B cell (primary cell): ENCODE data around the gene SLCO3A1. TPM values are rescaled to one million over a fixed set of nuclear protein-coding genes. Genes with fewer than 3 reads are reported as not detected.

Experiments
- ATAC-seq: fragments of 200-7000 bp; cut with Tn5 transposase; one replicate; pipeline ENCODE4 v1.10.0; 2021; ENCODE audit warnings: low read depth, mild to moderate bottlenecking, moderate number of reproducible peaks, moderate library complexity
- CTCF ChIA-PET: fragments of 350-600 bp; sonication (Branson Sonifier 250); formaldehyde crosslinking; loops from one replicate; lab custom pipeline; 2021; ENCODE audit warnings: antibody characterized with exemption, inconsistent platforms; lab: Charles Lee
- POLR2A ChIA-PET: fragments of 350-600 bp; sonication (Branson Sonifier 250); formaldehyde crosslinking; loops from one replicate; lab custom pipeline; 2021; ENCODE audit warnings: antibody characterized with exemption; lab: Charles Lee
- DNase-seq: peaks from one replicate; pipeline ENCODE4 v3.0.0; 2013
- H2AFZ ChIP-seq: 2 replicates; pipeline ENCODE4 v1.6.1; 2012; ENCODE audit warnings: mild to moderate bottlenecking, low read depth, low read length; ENCODE audit not compliant: insufficient read depth, poor library complexity, severe bottlenecking
- H3K27ac ChIP-seq, 2 donors: 1 replicate in 1 of 2; 2 replicates in 1 of 2; pipeline ENCODE4 v1.5.1; 2012 to 2013; ENCODE audit warnings: low read length in 2 of 2, mild to moderate bottlenecking in 2 of 2, moderate library complexity in 1 of 2
- H3K27me3 ChIP-seq, 4 experiments: fragments of 200-600 bp in 1 of 4; sonication (generic) in 1 of 4; replicated peaks in 1 of 4; 1 replicate in 2 of 4; 2 replicates in 2 of 4; pipeline versions ENCODE4 v1.6.1 to v1.7.0; 2013 to 2016; ENCODE audit warnings: low read length in 3 of 4, mild to moderate bottlenecking in 2 of 4, mixed read lengths in 1 of 4, moderate library complexity in 1 of 4; ENCODE audit not compliant: insufficient read depth in 4 of 4, control insufficient read depth in 3 of 4; ENCODE audit errors: control extremely low read depth in 1 of 4
- H3K36me3 ChIP-seq, 2 experiments: replicated peaks in 1 of 2; 1 replicate in 1 of 2; 2 replicates in 1 of 2; pipeline versions ENCODE4 v1.6.1 to v1.7.1; 2013; ENCODE audit warnings: low read length in 1 of 2; ENCODE audit not compliant: insufficient read depth in 2 of 2, control insufficient read depth in 1 of 2; ENCODE audit errors: control extremely low read depth in 1 of 2, extremely low read depth in 1 of 2
- H3K4me1 ChIP-seq, 2 donors: fragments of 200-600 bp in 1 of 2; sonication (generic) in 1 of 2; 1 replicate in 1 of 2; 2 replicates in 1 of 2; pipeline versions ENCODE4 v1.5.1 to v1.6.1; 2013 to 2017; ENCODE audit warnings: low read length in 2 of 2; ENCODE audit not compliant: control insufficient read depth in 2 of 2, insufficient read depth in 2 of 2
- H3K4me2 ChIP-seq: replicated peaks from 2 replicates; pipeline ENCODE3; 2012; ENCODE audit warnings: mild to moderate bottlenecking, low read depth, low read length; ENCODE audit not compliant: poor library complexity, severe bottlenecking
- H3K4me3 ChIP-seq, 5 experiments: fragments of 200-600 bp in 1 of 5; sonication (generic) in 1 of 5; 1 replicate in 3 of 5; 2 replicates in 2 of 5; pipeline versions ENCODE4 v1.5.1 to v1.7.0; 2011 to 2016; ENCODE audit warnings: low read length in 4 of 5, mild to moderate bottlenecking in 4 of 5, low read depth in 2 of 5, control low read depth in 1 of 5, moderate library complexity in 1 of 5; ENCODE audit not compliant: insufficient read depth in 1 of 5; ENCODE audit errors: control extremely low read depth in 1 of 5, extremely low read depth in 1 of 5
- H3K79me2 ChIP-seq: fragments of 200-600 bp; sonication (generic); one replicate; pipeline ENCODE4 v1.6.0; 2016; ENCODE audit warnings: low read length; ENCODE audit not compliant: control insufficient read depth, insufficient read depth
- H3K9ac ChIP-seq: fragments of 200-600 bp; sonication (generic); 2 replicates; pipeline ENCODE4 v1.6.1; 2017; ENCODE audit warnings: mild to moderate bottlenecking, low read length, moderate library complexity
- H3K9me3 ChIP-seq, 3 donors: one replicate each; pipeline versions ENCODE4 v1.6.1 to v1.7.1; 2013; ENCODE audit warnings: low read length in 2 of 3; ENCODE audit not compliant: control insufficient read depth in 2 of 3, insufficient read depth in 1 of 3; ENCODE audit errors: control extremely low read depth in 1 of 3
- H4K20me1 ChIP-seq: 2 replicates; pipeline ENCODE4 v1.6.0; 2012; ENCODE audit warnings: mild to moderate bottlenecking, low read length; ENCODE audit not compliant: insufficient read depth, control insufficient read depth, poor library complexity, severe bottlenecking
- H3K27ac Mint-ChIP-seq: one replicate; pipeline ENCODE4 v1.8.0; 2021; ENCODE audit warnings: mixed read lengths
- H3K27me3 Mint-ChIP-seq: one replicate; pipeline ENCODE4 v1.8.0; 2021; ENCODE audit warnings: mixed read lengths
- H3K4me1 Mint-ChIP-seq: one replicate; pipeline ENCODE4 v1.8.0; 2021; ENCODE audit warnings: mixed read lengths
- H3K4me3 Mint-ChIP-seq: one replicate; pipeline ENCODE4 v1.8.0; 2021; ENCODE audit warnings: mixed read lengths
- H3K9me3 Mint-ChIP-seq: one replicate; pipeline ENCODE4 v1.8.0; 2022; ENCODE audit warnings: mixed read lengths; ENCODE audit not compliant: insufficient read depth
- EZH2 ChIP-seq: IDR thresholded peaks from 2 replicates; pipeline ENCODE4 v1.6.1; 2012; ENCODE audit warnings: borderline replicate concordance, low read depth, mild to moderate bottlenecking, moderate library complexity, low read length; ENCODE audit not compliant: insufficient read depth, poor library complexity, severe bottlenecking
- WGBS: methylation state at CpG from one replicate; pipeline ENCODE4 v1.1.5; 2013; ENCODE audit warnings: missing lambda C conversion rate; ENCODE audit not compliant: insufficient coverage; 5-methylcytosine and 5-hydroxymethylcytosine counted together
- intact Hi-C: fragments of 100-400 bp; cut with micrococcal nuclease; formaldehyde crosslinking; loops from one replicate; pipeline ENCODE4 v1.10.0; 2022
- polyA plus RNA-seq: library from polyadenylated mRNA; depleted of rRNA; stranded (reverse); fragments of >200 nt; gene quantifications from 2 replicates; pipeline ENCODE4 v1.2.3, GENCODE V29; 2012
- total RNA-seq, 2 donors: library from RNA; stranded (reverse); fragments of 120-200 nt in 1 of 2; gene quantifications; 1 replicate in 1 of 2; 2 replicates in 1 of 2; pipeline versions ENCODE4 v1.2.3 to v1.2.4, GENCODE V29; 2013 to 2022
- TF ChIP-seq, protein P1 (sequence below): fragments of 200-600 bp; IDR thresholded peaks from one replicate; pipeline ENCODE4 v1.8.0; 2022; ENCODE audit warnings: antibody characterized with exemption, mild to moderate bottlenecking

Gene SLCO3A1
- total and polyA plus RNA-seq, 2 donors (not counting 1 experiment from before 2014, with no cell fraction given), result 0.99 to 2.3 TPM

DNA sequence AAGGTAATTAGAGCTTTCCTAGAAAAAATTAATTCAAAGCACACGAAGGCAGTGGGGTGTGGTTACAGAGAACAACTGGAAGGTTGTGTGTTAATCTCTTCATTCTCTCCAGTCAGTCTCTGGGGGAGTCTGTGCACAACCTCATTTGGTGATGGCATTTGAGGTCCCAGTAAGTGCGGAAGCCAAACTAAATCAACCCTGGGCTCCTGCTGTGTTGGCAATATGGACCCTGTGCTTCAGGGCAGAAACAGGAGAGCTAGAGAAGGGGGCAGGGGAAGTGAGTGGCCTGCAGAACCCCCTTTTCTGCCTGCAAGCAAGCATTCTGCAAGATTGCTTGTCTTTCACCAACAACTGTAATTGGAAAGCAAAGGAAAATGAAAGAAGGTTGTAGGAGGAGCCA lies 344.2 kb downstream of the SLCO3A1 start:
- intact Hi-C loops, result no loop called here
- Histone ChIP-seq H3K9me3 (no peaks in the 10 kb centered on the region), H4K20me1 (no peaks in the 10 kb centered on the region), H3K27ac (no peak overlapping the region), H3K27me3 (no peaks in the 10 kb centered on the region), H3K4me2 (no peak overlapping the region), H2AFZ (no peak overlapping the region), H3K4me1 (no peaks in the 10 kb centered on the region), H3K36me3 (no peaks in the 10 kb centered on the region), H3K9ac (no peak overlapping the region), H3K4me3 (no peak overlapping the region), H3K79me2 (no peaks in the 10 kb centered on the region)
- Mint-ChIP-seq H3K4me3 (no peak overlapping the region), H3K9me3 (peaks cover 4% of the 10 kb centered on the region), H3K27me3 (peaks cover 4% of the 10 kb centered on the region), H3K4me1 (no peaks in the 10 kb centered on the region), H3K27ac (no peak overlapping the region)
- no peak for DNase-seq
- no peak for ATAC-seq
- ChIA-PET POLR2A (no interaction called here), CTCF (no interaction called here)
- WGBS, result 100% methylated on average over 1 of the region's 2 CpGs
- TF ChIP-seq, protein P1, sequence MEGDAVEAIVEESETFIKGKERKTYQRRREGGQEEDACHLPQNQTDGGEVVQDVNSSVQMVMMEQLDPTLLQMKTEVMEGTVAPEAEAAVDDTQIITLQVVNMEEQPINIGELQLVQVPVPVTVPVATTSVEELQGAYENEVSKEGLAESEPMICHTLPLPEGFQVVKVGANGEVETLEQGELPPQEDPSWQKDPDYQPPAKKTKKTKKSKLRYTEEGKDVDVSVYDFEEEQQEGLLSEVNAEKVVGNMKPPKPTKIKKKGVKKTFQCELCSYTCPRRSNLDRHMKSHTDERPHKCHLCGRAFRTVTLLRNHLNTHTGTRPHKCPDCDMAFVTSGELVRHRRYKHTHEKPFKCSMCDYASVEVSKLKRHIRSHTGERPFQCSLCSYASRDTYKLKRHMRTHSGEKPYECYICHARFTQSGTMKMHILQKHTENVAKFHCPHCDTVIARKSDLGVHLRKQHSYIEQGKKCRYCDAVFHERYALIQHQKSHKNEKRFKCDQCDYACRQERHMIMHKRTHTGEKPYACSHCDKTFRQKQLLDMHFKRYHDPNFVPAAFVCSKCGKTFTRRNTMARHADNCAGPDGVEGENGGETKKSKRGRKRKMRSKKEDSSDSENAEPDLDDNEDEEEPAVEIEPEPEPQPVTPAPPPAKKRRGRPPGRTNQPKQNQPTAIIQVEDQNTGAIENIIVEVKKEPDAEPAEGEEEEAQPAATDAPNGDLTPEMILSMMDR, result no peak
- TF ChIP-seq EZH2, result no peak

DNA sequence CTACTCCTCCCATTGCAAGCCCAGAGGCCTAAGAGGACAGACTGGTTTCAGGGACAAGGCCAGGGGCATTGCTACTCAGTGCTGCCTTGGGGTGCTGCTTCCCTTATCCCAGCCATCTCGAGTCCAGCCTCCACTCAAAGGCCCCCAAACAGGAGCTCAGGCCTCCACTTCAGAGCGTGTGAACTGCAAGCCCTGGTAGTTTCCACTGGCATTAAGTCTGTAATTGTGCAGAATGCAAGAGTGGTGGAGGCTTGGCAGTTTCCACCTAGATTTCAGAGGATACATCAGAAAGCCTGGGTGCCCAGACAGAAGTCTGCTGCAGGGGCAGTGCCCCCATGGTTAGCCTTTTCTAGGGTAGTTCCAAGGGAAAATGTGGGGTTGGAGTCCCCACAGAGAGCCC lies 347.4 kb downstream of the SLCO3A1 start:
- Mint-ChIP-seq H3K4me3 (no peak overlapping the region), H3K27me3 (peaks cover 9% of the 10 kb centered on the region), H3K9me3 (peaks cover 4% of the 10 kb centered on the region), H3K4me1 (no peaks in the 10 kb centered on the region), H3K27ac (no peak overlapping the region)
- Histone ChIP-seq H3K9ac (no peak overlapping the region), H3K4me1 (no peaks in the 10 kb centered on the region), H2AFZ (no peak overlapping the region), H3K79me2 (no peaks in the 10 kb centered on the region), H4K20me1 (no peaks in the 10 kb centered on the region), H3K27ac (no peak overlapping the region), H3K4me3 (no peak overlapping the region), H3K36me3 (no peaks in the 10 kb centered on the region), H3K27me3 (no peaks in the 10 kb centered on the region), H3K9me3 (peaks cover 0 to 5% (median 0%) of the 10 kb centered on the region in 3 donors), H3K4me2 (no peak overlapping the region)
- POLR2A ChIA-PET, result no interaction called here
- CTCF ChIA-PET, result no interaction called here
- intact Hi-C loops, result no loop called here
- no peak for DNase-seq
- no peak for ATAC-seq
- TF ChIP-seq, protein P1, result no peak
- TF ChIP-seq EZH2, result no peak
- no CpG with 5 or more reads among the region's 2 CpGs for WGBS
